Loucy (cell line): ENCODE measurements around the gene VPS26A.
A peak's percentile ranks its signal among the peaks of the same experiment; 100 is the strongest.

ENCODE experiments used
- H2AFZ ChIP-seq: fragments of 200-600 bp; sonication (generic); 2 replicates; pipeline ENCODE4 v1.6.0; 2016; ENCODE audit warnings: antibody characterized with exemption, mild to moderate bottlenecking, low read length, moderate library complexity
- H3F3A ChIP-seq: fragments of 200-600 bp; 2 replicates; pipeline ENCODE4 v1.6.0; 2016; ENCODE audit warnings: antibody characterized with exemption, low read depth, mild to moderate bottlenecking
- H3K27me3 ChIP-seq: fragments of 200-600 bp; sonication (generic); 2 replicates; pipeline ENCODE4 v1.6.1; 2014; ENCODE audit warnings: low read length, mild to moderate bottlenecking; ENCODE audit not compliant: insufficient read depth, poor library complexity, severe bottlenecking
- H3K36me3 ChIP-seq: fragments of 200-600 bp; sonication (generic); 2 replicates; pipeline ENCODE4 v1.6.1; 2016; ENCODE audit warnings: low read length; ENCODE audit not compliant: insufficient read depth
- H3K4me1 ChIP-seq: fragments of 200-600 bp; sonication (generic); 2 replicates; pipeline ENCODE4 v1.5.1; 2014; ENCODE audit warnings: low read length, mild to moderate bottlenecking; ENCODE audit not compliant: insufficient read depth, poor library complexity, severe bottlenecking
- H3K4me2 ChIP-seq: fragments of 200-600 bp; sonication (generic); 2 replicates; pipeline ENCODE4 v1.6.0; 2014; ENCODE audit warnings: antibody characterized with exemption, low read length, low read depth, mild to moderate bottlenecking; ENCODE audit not compliant: poor library complexity, severe bottlenecking
- H3K4me3 ChIP-seq: fragments of 200-600 bp; sonication (generic); 2 replicates; pipeline ENCODE4 v1.5.1; 2014; ENCODE audit warnings: low read length, mild to moderate bottlenecking, mixed read lengths; ENCODE audit not compliant: poor library complexity, severe bottlenecking
- H3K79me2 ChIP-seq: fragments of 200-600 bp; sonication (generic); 2 replicates; pipeline ENCODE4 v1.6.1; 2014; ENCODE audit warnings: low read length; ENCODE audit not compliant: insufficient read depth
- H3K9ac ChIP-seq: fragments of 200-600 bp; sonication (generic); 2 replicates; pipeline ENCODE4 v1.6.0; 2014; ENCODE audit warnings: mild to moderate bottlenecking, low read depth, low read length, moderate library complexity; ENCODE audit not compliant: poor library complexity, severe bottlenecking
- H3K9me2 ChIP-seq: fragments of 200-600 bp; sonication (generic); replicated peaks from 2 replicates; pipeline ENCODE4 v1.6.1; 2016; ENCODE audit warnings: low read depth, low read length, mixed read lengths
- H3K9me3 ChIP-seq: fragments of 200-600 bp; sonication (generic); 2 replicates; pipeline ENCODE4 v1.6.1; 2014; ENCODE audit warnings: mild to moderate bottlenecking, antibody characterized with exemption, low read length, low read depth; ENCODE audit not compliant: insufficient read depth
- H4K20me1 ChIP-seq: fragments of 200-600 bp; sonication (generic); 2 replicates; pipeline ENCODE4 v1.6.0; 2014; ENCODE audit warnings: antibody characterized with exemption, low read length, mild to moderate bottlenecking; ENCODE audit not compliant: insufficient read depth, poor library complexity, severe bottlenecking
- EZH2phosphoT487 ChIP-seq: fragments of 200-600 bp; IDR thresholded peaks from 2 replicates; pipeline ENCODE4 v1.6.1; 2018; ENCODE audit warnings: antibody characterized with exemption, mild to moderate bottlenecking, moderate library complexity, borderline replicate concordance
- TF ChIP-seq, protein P1 (sequence below): fragments of 200-600 bp; sonication (generic); conservative IDR thresholded peaks from 2 replicates; pipeline ENCODE4 v1.5.1; 2014; ENCODE audit warnings: mild to moderate bottlenecking, antibody characterized with exemption, low read length

Gene VPS26A

DNA sequence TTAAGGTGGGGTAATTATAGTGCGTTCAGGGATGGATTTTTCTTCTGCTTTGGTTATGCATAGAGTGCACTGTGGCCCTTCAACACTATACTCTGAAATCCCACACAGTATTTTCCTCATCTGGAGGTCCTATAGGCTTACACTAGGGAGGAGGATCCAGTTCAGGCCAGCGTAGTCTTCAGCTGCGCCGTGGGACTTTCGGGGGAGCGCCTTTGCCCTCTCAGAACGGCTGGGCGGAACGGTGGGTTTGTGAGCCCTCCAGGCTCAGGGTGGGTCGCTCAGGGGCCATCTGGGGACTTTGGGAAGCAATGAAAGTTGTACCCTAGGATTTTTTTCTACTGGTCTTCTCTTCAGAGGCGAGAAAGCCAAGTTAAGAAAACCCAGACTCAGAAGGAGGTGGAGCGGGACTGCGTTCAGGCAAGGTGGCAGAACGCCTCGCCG lies 652 bp upstream of the VPS26A start:
- no peaks in the 10 kb centered on the region for H3K27me3 ChIP-seq
- H3K79me2 ChIP-seq = peaks cover 41% of the 10 kb centered on the region
- peak overlapping the region; percentile 91 for H3K4me3 ChIP-seq
- H3K4me2 ChIP-seq = peak overlapping the region; percentile 74
- no peaks in the 10 kb centered on the region for H3K36me3 ChIP-seq
- peak overlapping the region; percentile 95 for H2AFZ ChIP-seq
- TF ChIP-seq EZH2phosphoT487 = no peak
- TF ChIP-seq, protein P1, sequence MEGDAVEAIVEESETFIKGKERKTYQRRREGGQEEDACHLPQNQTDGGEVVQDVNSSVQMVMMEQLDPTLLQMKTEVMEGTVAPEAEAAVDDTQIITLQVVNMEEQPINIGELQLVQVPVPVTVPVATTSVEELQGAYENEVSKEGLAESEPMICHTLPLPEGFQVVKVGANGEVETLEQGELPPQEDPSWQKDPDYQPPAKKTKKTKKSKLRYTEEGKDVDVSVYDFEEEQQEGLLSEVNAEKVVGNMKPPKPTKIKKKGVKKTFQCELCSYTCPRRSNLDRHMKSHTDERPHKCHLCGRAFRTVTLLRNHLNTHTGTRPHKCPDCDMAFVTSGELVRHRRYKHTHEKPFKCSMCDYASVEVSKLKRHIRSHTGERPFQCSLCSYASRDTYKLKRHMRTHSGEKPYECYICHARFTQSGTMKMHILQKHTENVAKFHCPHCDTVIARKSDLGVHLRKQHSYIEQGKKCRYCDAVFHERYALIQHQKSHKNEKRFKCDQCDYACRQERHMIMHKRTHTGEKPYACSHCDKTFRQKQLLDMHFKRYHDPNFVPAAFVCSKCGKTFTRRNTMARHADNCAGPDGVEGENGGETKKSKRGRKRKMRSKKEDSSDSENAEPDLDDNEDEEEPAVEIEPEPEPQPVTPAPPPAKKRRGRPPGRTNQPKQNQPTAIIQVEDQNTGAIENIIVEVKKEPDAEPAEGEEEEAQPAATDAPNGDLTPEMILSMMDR = peak; percentile 60
- H3K9me2 ChIP-seq = no peaks in the 10 kb centered on the region
- peaks cover 22% of the 10 kb centered on the region for H3K4me1 ChIP-seq
- H4K20me1 ChIP-seq = peaks cover 17% of the 10 kb centered on the region
- no peaks in the 10 kb centered on the region for H3F3A ChIP-seq
- H3K9me3 ChIP-seq = no peaks in the 10 kb centered on the region
- peak overlapping the region; percentile 91 for H3K9ac ChIP-seq

DNA sequence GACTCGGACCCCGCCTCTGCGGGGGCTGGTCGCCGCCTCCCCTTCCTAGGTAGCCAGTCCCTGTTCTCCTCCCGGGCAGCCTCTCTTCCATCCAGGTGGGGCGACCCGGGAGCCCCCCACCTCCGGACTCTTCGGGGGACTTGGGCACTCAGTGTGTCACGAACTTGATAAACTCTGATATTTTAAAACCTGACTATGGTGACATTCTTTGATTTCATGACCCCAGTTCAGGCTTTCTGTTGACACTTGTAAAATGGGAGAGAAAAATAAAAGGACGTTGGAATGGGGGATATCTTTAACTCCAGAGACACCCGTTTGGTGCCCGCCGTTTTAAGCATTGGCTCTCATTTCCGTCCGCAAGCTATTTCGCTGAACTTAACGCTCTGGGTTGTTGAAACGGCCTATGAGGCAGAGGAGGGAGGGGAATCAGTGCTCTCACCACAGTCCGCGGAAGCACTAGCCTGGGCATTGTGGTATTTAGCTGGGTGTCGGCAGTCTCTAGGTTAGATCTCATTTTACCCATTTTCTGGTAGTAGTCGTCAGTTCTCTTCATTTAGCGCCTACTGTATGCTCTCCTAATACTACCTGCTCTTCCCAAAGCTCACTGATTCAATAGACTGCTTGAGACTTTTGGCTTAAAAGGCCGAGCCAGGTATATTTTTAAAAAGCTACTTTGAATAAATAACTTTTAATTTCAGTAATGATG lies 738 bp downstream of the VPS26A start:
- H3K36me3 ChIP-seq = no peaks in the 10 kb centered on the region
- H3K9ac ChIP-seq = peak overlapping the region; percentile 91
- no peaks in the 10 kb centered on the region for H3K9me2 ChIP-seq
- peaks cover 28% of the 10 kb centered on the region for H4K20me1 ChIP-seq
- peak overlapping the region; percentile 54 for H2AFZ ChIP-seq
- H3K4me3 ChIP-seq = peak overlapping the region; percentile 91
- peak overlapping the region; percentile 90 for H3K4me2 ChIP-seq
- no peaks in the 10 kb centered on the region for H3K27me3 ChIP-seq
- no peaks in the 10 kb centered on the region for H3F3A ChIP-seq
- H3K4me1 ChIP-seq = peaks cover 26% of the 10 kb centered on the region
- no peaks in the 10 kb centered on the region for H3K9me3 ChIP-seq
- TF ChIP-seq, protein P1 = no peak
- no peak for TF ChIP-seq EZH2phosphoT487
- H3K79me2 ChIP-seq = peaks cover 55% of the 10 kb centered on the region

DNA sequence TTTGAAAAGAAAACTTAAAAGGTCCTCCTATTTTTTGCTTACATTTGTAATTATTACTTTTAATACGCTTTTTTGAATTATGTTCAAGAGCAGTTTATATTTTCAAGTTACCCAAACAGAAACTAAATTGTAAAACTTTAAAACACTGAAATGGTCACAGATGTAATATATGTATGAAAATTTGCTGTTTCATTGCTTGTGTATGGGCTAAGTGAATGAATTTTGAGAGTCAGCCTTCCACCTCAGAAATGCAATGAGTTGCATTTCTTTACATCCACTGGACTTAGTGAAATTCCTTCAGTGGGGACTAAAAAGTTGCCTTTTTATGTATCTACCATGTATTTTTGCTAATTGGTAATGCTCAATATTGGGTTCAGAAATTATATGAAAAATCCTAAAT lies 1.6 kb downstream of the VPS26A start:
- peaks cover 63% of the 10 kb centered on the region for H3K79me2 ChIP-seq
- no peaks in the 10 kb centered on the region for H3K9me3 ChIP-seq
- H3K9ac ChIP-seq = peak overlapping the region; percentile 91
- H3F3A ChIP-seq = no peaks in the 10 kb centered on the region
- no peak for TF ChIP-seq EZH2phosphoT487
- TF ChIP-seq, protein P1 = no peak
- H3K27me3 ChIP-seq = no peaks in the 10 kb centered on the region
- peaks cover 34% of the 10 kb centered on the region for H3K4me1 ChIP-seq
- peaks cover 36% of the 10 kb centered on the region for H4K20me1 ChIP-seq
- no peaks in the 10 kb centered on the region for H3K9me2 ChIP-seq
- peak overlapping the region; percentile 90 for H3K4me2 ChIP-seq
- H2AFZ ChIP-seq = no peak overlapping the region
- H3K4me3 ChIP-seq = peak overlapping the region; percentile 91
- no peaks in the 10 kb centered on the region for H3K36me3 ChIP-seq
